ENCODE data around the gene FADS3. TPM values are rescaled to one million over a fixed set of nuclear protein-coding genes. Genes with fewer than 3 reads are reported as not detected.
A peak's percentile ranks its signal among the peaks of the same experiment; 100 is the strongest.

FADS3 gene
- polyA plus RNA-seq: 10 to 100 TPM in 1 of 4 donors, 1 to 10 TPM in 3; 5.3 to 17.9 (median 6.0) TPM
- long read RNA-seq, donor 1, partial matches to known transcripts: 0 of 2 reads
- long read RNA-seq, donor 1, other reads (novel, unspliced or antisense): 0 of 2 reads
- long read RNA-seq, donor 2: 0 reads
- long read RNA-seq, donor 3, partial matches to known transcripts: 0 of 1 reads
- long read RNA-seq, donor 3, other reads (novel, unspliced or antisense): 0 of 1 reads
- long read RNA-seq, donor 4: 0 reads
- long read RNA-seq, donor 5: 0 reads
- long read RNA-seq, donor 6: 0 reads
- long read RNA-seq, donor 7: 0 reads
- long read RNA-seq, donor 8: 0 reads
- long read RNA-seq, donor 9: 0 reads
- long read RNA-seq, donor 10, transcript FADS3-201 (12 exons, 1,779 nt): major isoform, 7 of 8 reads
- long read RNA-seq, donor 10, partial matches to known transcripts: 0 of 8 reads
- long read RNA-seq, donor 10, other reads (novel, unspliced or antisense): 0 of 8 reads

GRCh38 chr11:61891331-61892084 is at the start of gene FADS3:
FADS3 (minus strand) TSS chr11:61891545; CDS start chr11:61891381, 164 bp downstream.
- no peaks in the 10 kb centered on the region for H3K27me3 ChIP-seq (ENCODE audit: control insufficient read depth in 3 of 3, insufficient read depth in 3 of 3, low read length in 3 of 3)

GRCh38 chr11:61940466-61940865 is 49.1 kb upstream of the FADS3 start:
- Histone ChIP-seq H3K9me3 (ENCODE audit: control insufficient read depth in 2 of 2, insufficient read depth in 1 of 2, low read depth in 1 of 2, low read length in 1 of 2) (peaks cover 0 to 17% of the 10 kb centered on the region in 2 donors), H3K36me3 (ENCODE audit: control insufficient read depth in 3 of 3, insufficient read depth in 2 of 3, low read depth in 1 of 3, low read length in 3 of 3) (no peaks in the 10 kb centered on the region), H3K27me3 (ENCODE audit: control insufficient read depth in 3 of 3, insufficient read depth in 3 of 3, low read length in 3 of 3) (no peaks in the 10 kb centered on the region), H3K4me1 (ENCODE audit: control insufficient read depth in 3 of 3, insufficient read depth in 2 of 3, low read depth in 1 of 3, low read length in 2 of 3) (no peaks in the 10 kb centered on the region), H3K4me3 (ENCODE audit: low read depth in 1 of 3, low read length in 3 of 3) (no peak overlapping the region), H3K27ac (ENCODE audit: low read depth in 1 of 3, low read length in 2 of 3) (no peak overlapping the region)
- FAIRE-seq (no peak), DNase-seq (no peak)
- 83 to 90% (median 89%) methylated on average over 10 of the region's 10 CpGs for WGBS, 3 donors

More at GRCh38 chr11:61891331-61892084, at the start of gene FADS3:
- Histone ChIP-seq H3K9me3 (ENCODE audit: control insufficient read depth in 2 of 2, insufficient read depth in 1 of 2, low read depth in 1 of 2, low read length in 1 of 2) (peaks cover 0 to 4% of the 10 kb centered on the region in 2 donors), H3K4me1 (ENCODE audit: control insufficient read depth in 3 of 3, insufficient read depth in 2 of 3, low read depth in 1 of 3, low read length in 2 of 3) (peaks cover 0 to 8% (median 0%) of the 10 kb centered on the region in 3 donors), H3K4me3 (ENCODE audit: low read depth in 1 of 3, low read length in 3 of 3) (peak within 1 kb of the TSS; percentile 28 to 75 (median 63)), H3K36me3 (ENCODE audit: control insufficient read depth in 3 of 3, insufficient read depth in 2 of 3, low read depth in 1 of 3, low read length in 3 of 3) (peaks cover 0 to 10% (median 0%) of the 10 kb centered on the region in 3 donors), H3K27ac (ENCODE audit: low read depth in 1 of 3, low read length in 2 of 3) (peak within 1 kb of the TSS in 2 of 3 donors; percentile 45 to 80)
- WGBS, 3 donors: 1% methylated on average over 50 to 96 of the region's 96 CpGs
- DNase-seq (peak; percentile 90 to 91), FAIRE-seq (no peak)

- H3K4me3 ChIP-seq (ENCODE audit: low read depth in 1 of 3, low read length in 3 of 3): no peak overlapping the region
- no peaks in the 10 kb centered on the region for H3K36me3 ChIP-seq (ENCODE audit: control insufficient read depth in 3 of 3, insufficient read depth in 2 of 3, low read depth in 1 of 3, low read length in 3 of 3)
- DNase-seq (no peak), FAIRE-seq (no peak)
- no peaks in the 10 kb centered on the region for H3K4me1 ChIP-seq (ENCODE audit: control insufficient read depth in 3 of 3, insufficient read depth in 2 of 3, low read depth in 1 of 3, low read length in 2 of 3)
- H3K27me3 ChIP-seq (ENCODE audit: control insufficient read depth in 3 of 3, insufficient read depth in 3 of 3, low read length in 3 of 3): no peaks in the 10 kb centered on the region
- no peak overlapping the region for H3K27ac ChIP-seq (ENCODE audit: low read depth in 1 of 3, low read length in 2 of 3)
- WGBS, 3 donors: 69 to 80% (median 70%) methylated on average over 2 of the region's 2 CpGs
- H3K9me3 ChIP-seq (ENCODE audit: control insufficient read depth in 2 of 2, insufficient read depth in 1 of 2, low read depth in 1 of 2, low read length in 1 of 2): peaks cover 1 to 18% of the 10 kb centered on the region in 2 donors
Observed at GRCh38 chr11:61935861-61936260, 44.5 kb upstream of the FADS3 start.

- Histone ChIP-seq H3K36me3 (ENCODE audit: control insufficient read depth in 3 of 3, insufficient read depth in 2 of 3, low read depth in 1 of 3, low read length in 3 of 3) (no peaks in the 10 kb centered on the region), H3K4me1 (ENCODE audit: control insufficient read depth in 3 of 3, insufficient read depth in 2 of 3, low read depth in 1 of 3, low read length in 2 of 3) (no peaks in the 10 kb centered on the region), H3K9me3 (ENCODE audit: control insufficient read depth in 2 of 2, insufficient read depth in 1 of 2, low read depth in 1 of 2, low read length in 1 of 2) (peaks cover 1 to 3% of the 10 kb centered on the region in 2 donors), H3K27ac (ENCODE audit: low read depth in 1 of 3, low read length in 2 of 3) (no peak overlapping the region), H3K27me3 (ENCODE audit: control insufficient read depth in 3 of 3, insufficient read depth in 3 of 3, low read length in 3 of 3) (no peaks in the 10 kb centered on the region), H3K4me3 (ENCODE audit: low read depth in 1 of 3, low read length in 3 of 3) (no peak overlapping the region)
- no peak for DNase-seq
- 86 to 96% (median 94%) methylated on average over 3 of the region's 3 CpGs for WGBS, 3 donors
- FAIRE-seq: no peak
Observed at GRCh38 chr11:61930933-61931332, 39.6 kb upstream of the FADS3 start.

- Histone ChIP-seq H3K27ac (ENCODE audit: low read depth in 1 of 3, low read length in 2 of 3) (no peak overlapping the region), H3K27me3 (ENCODE audit: control insufficient read depth in 3 of 3, insufficient read depth in 3 of 3, low read length in 3 of 3) (no peaks in the 10 kb centered on the region), H3K4me1 (ENCODE audit: control insufficient read depth in 3 of 3, insufficient read depth in 2 of 3, low read depth in 1 of 3, low read length in 2 of 3) (peaks cover 0 to 9% (median 0%) of the 10 kb centered on the region in 3 donors), H3K9me3 (ENCODE audit: control insufficient read depth in 2 of 2, insufficient read depth in 1 of 2, low read depth in 1 of 2, low read length in 1 of 2) (peaks cover 0 to 1% of the 10 kb centered on the region in 2 donors), H3K36me3 (ENCODE audit: control insufficient read depth in 3 of 3, insufficient read depth in 2 of 3, low read depth in 1 of 3, low read length in 3 of 3) (no peaks in the 10 kb centered on the region), H3K4me3 (ENCODE audit: low read depth in 1 of 3, low read length in 3 of 3) (no peak overlapping the region)
- DNase-seq (no peak), FAIRE-seq (no peak)
Observed at GRCh38 chr11:61928606-61929005, 37.3 kb upstream of the FADS3 start.

GRCh38 chr11:61927501-61927900 is 36.2 kb upstream of the FADS3 start:
- FAIRE-seq (no peak), DNase-seq (no peak)
- Histone ChIP-seq H3K27me3 (ENCODE audit: control insufficient read depth in 3 of 3, insufficient read depth in 3 of 3, low read length in 3 of 3) (no peaks in the 10 kb centered on the region), H3K27ac (ENCODE audit: low read depth in 1 of 3, low read length in 2 of 3) (no peak overlapping the region), H3K4me1 (ENCODE audit: control insufficient read depth in 3 of 3, insufficient read depth in 2 of 3, low read depth in 1 of 3, low read length in 2 of 3) (peaks cover 0 to 20% (median 0%) of the 10 kb centered on the region in 3 donors), H3K36me3 (ENCODE audit: control insufficient read depth in 3 of 3, insufficient read depth in 2 of 3, low read depth in 1 of 3, low read length in 3 of 3) (no peaks in the 10 kb centered on the region), H3K9me3 (ENCODE audit: control insufficient read depth in 2 of 2, insufficient read depth in 1 of 2, low read depth in 1 of 2, low read length in 1 of 2) (no peaks in the 10 kb centered on the region), H3K4me3 (ENCODE audit: low read depth in 1 of 3, low read length in 3 of 3) (no peak overlapping the region)
- 88 to 95% (median 92%) methylated on average over 1 of the region's 1 CpG for WGBS, 3 donors

GRCh38 chr11:61926235-61926634 is 34.9 kb upstream of the FADS3 start:
- FAIRE-seq (no peak), DNase-seq (no peak)
- 95 to 100% (median 95%) methylated on average over 3 of the region's 3 CpGs for WGBS, 3 donors
- H3K27ac ChIP-seq (ENCODE audit: low read depth in 1 of 3, low read length in 2 of 3): no peak overlapping the region
- no peaks in the 10 kb centered on the region for H3K36me3 ChIP-seq (ENCODE audit: control insufficient read depth in 3 of 3, insufficient read depth in 2 of 3, low read depth in 1 of 3, low read length in 3 of 3)
- H3K4me1 ChIP-seq (ENCODE audit: control insufficient read depth in 3 of 3, insufficient read depth in 2 of 3, low read depth in 1 of 3, low read length in 2 of 3): peaks cover 0 to 27% (median 0%) of the 10 kb centered on the region in 3 donors
- no peaks in the 10 kb centered on the region for H3K9me3 ChIP-seq (ENCODE audit: control insufficient read depth in 2 of 2, insufficient read depth in 1 of 2, low read depth in 1 of 2, low read length in 1 of 2)
- H3K27me3 ChIP-seq (ENCODE audit: control insufficient read depth in 3 of 3, insufficient read depth in 3 of 3, low read length in 3 of 3): no peaks in the 10 kb centered on the region
- H3K4me3 ChIP-seq (ENCODE audit: low read depth in 1 of 3, low read length in 3 of 3): no peak overlapping the region

- Histone ChIP-seq H3K27me3 (ENCODE audit: control insufficient read depth in 3 of 3, insufficient read depth in 3 of 3, low read length in 3 of 3) (no peaks in the 10 kb centered on the region), H3K36me3 (ENCODE audit: control insufficient read depth in 3 of 3, insufficient read depth in 2 of 3, low read depth in 1 of 3, low read length in 3 of 3) (no peaks in the 10 kb centered on the region), H3K4me1 (ENCODE audit: control insufficient read depth in 3 of 3, insufficient read depth in 2 of 3, low read depth in 1 of 3, low read length in 2 of 3) (peaks cover 0 to 31% (median 0%) of the 10 kb centered on the region in 3 donors), H3K4me3 (ENCODE audit: low read depth in 1 of 3, low read length in 3 of 3) (no peak overlapping the region), H3K9me3 (ENCODE audit: control insufficient read depth in 2 of 2, insufficient read depth in 1 of 2, low read depth in 1 of 2, low read length in 1 of 2) (no peaks in the 10 kb centered on the region), H3K27ac (ENCODE audit: low read depth in 1 of 3, low read length in 2 of 3) (no peak overlapping the region)
- WGBS, 3 donors: 78 to 84% (median 80%) methylated on average over 2 of the region's 2 CpGs
- FAIRE-seq (no peak), DNase-seq (no peak)
Observed at GRCh38 chr11:61925736-61926135, 34.4 kb upstream of the FADS3 start.
